Putamen (tissue), 1 donor: Measurements from ENCODE around the gene JMJD1C.
"Not testable (repeated sequence)": the region's sequence is repeated elsewhere in the genome, so short reads cannot be mapped to it uniquely, and the experiment has no call there.

Experiments used
- DNase-seq: peaks from one replicate; pipeline ENCODE4 v3.0.0-alpha.2; 2016; ENCODE audit warnings: low spot score

Gene JMJD1C

GRCh38 chr10:63260860-63261251 is 204.9 kb downstream of the JMJD1C start:
- DNase-seq: no peak

DNA sequence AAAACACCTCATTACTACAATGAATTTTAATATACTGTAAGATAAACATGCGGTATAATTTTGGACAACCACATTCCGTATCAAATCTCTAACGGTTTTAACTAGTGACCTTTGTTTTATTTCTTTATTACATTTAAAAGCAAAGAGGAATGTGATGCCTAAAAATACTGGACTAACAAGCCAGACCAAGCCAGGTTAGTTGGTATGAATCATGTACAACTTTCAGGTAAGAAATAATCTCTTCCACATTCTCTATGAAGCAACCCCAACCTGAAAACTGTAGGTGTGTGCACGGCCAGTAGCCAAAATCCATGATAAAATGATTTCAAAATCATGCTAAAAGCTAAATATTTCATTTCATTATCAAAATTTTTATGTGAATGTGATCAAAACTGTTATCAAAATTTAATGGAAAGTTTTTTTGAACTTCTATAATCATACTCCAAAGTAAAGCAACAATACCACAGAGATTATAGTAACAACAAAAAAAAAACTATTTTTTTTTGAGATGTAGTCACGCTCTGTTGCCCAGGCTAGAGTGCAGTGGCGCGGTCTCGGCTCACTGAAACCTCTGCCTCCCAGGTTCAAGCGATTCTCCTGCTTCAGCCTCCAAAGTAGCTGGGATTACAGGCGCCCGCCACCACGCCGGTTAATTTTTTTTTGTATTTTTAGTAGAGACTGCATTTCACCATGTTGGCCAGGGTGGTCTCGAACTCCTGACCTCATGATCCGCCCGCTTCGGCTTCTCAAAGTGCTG is 205.5 kb downstream of the JMJD1C start:
- no peak for DNase-seq

GRCh38 chr10:63258920-63259678 is 206.7 kb downstream of the JMJD1C start:
- DNase-seq: no peak

DNA sequence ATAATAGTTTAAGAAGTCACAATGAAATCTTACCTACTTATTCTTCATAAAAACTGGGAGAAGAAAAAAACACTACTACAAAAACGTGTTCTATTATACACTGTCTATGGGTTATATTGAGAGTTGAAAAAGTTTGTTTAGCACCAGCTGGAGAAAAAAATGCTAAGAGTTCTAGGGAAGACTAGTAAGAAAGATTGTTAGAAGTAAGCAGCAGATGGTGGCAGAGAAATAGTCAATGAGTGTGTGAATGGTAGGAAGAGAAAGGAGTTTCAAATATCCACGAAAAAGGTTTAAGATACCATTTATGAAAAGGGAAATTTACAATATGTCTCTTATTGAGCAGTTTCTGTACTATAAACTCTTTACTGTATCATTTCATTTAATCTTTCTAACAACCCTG is 208.0 kb downstream of the JMJD1C start:
- no peak for DNase-seq

DNA sequence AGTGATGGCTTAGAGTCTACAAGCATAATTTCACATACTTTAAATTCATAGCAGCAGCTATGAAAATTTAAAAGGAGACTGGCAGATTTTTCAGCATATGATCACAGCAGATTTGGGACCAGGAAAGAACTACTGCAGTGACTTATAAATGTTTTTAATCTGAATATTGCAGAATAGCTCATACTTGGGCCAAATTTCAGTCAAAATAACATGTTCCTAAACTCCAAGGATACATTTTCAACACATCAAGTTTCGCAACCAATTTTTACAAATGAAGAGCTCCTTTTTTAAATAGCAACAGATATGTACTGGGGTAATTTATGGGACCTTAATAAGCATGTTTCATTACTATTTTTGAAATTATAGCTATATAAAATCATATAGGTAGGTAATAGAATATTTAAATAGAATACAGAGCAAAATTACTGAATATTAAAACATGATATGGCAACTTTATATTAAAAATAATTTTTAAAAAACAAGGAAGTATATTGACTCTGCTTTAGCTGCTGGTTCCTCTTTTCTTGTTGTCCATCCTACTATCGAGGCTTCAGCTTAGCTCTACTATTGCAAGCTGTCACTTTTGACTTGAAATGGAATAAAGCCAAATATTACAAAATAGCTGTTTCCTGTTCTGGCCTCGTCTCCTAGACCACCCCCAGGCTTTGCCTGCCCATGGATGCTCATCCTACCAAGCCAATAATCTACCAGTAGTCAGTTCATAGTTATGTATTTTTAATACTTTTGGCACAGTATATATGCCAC is 209.6 kb downstream of the JMJD1C start:
- no peak for DNase-seq

DNA sequence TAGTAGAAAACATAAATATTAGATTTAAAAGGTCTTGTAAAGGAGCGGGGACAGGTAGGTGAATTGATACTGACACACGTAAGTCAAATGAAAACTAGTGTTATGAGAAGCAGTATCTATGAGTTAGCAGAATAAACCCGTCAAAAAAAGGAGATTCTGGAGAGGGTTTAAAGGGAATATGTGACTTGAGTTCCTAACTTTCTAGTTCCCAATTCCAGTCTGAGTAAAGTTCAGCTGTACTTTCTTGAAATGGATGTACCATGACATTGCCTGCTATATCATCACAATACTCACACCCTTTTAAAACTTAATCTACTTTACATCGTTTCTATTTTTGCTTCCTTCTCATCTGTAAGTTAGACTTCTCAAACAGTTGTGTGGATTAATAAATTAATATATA is 210.5 kb downstream of the JMJD1C start:
- no peak for DNase-seq

- DNase-seq: no peak
Observed at GRCh38 chr10:63253040-63253439, 212.7 kb downstream of the JMJD1C start.

- DNase-seq: no peak
Observed at GRCh38 chr10:63252095-63252762, 213.5 kb downstream of the JMJD1C start.

- DNase-seq: no peak
Observed at GRCh38 chr10:63250032-63250431, 215.7 kb downstream of the JMJD1C start.

- no peak for DNase-seq
Observed at GRCh38 chr10:63247771-63248170, 218.0 kb downstream of the JMJD1C start.

DNA sequence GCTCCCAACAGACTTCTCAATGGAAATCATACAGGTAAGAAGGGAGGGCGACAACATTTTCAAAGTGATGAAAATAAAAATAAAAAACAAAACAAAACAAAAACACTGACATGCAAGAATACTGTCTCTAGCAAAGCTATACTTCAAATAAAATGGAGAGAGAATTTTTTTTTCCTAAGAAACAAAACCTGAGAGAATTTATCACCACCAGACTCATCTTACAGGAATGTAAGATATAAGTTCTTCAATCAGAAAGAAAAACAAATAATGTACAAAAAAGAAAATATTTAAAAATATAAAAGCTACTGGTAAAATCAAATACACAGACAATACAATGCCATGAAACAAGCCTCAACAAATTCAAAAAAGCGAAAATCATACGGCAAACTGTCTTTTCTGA is 219.4 kb downstream of the JMJD1C start:
- DNase-seq: no peak

DNA sequence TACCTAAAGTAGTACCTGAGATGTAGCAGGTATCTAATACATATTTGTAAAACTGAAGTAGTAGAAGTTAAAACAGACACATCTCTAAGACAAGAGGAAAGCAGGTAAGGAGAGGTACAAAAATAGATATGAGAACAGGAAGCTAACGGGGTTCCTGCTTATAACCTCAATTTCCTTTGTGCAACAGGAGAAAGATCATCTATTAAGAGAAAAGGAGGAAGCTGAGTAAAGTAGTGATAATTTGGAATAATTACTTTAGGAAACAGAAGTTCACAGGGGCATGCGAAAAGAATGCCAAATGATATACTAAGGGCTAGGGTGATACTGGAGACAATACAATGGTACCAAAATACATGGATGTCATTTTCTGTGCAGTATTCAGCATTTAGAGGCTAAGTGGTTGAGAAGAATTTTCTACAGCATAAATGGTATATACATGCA is 223.9 kb downstream of the JMJD1C start:
- no peak for DNase-seq

DNA sequence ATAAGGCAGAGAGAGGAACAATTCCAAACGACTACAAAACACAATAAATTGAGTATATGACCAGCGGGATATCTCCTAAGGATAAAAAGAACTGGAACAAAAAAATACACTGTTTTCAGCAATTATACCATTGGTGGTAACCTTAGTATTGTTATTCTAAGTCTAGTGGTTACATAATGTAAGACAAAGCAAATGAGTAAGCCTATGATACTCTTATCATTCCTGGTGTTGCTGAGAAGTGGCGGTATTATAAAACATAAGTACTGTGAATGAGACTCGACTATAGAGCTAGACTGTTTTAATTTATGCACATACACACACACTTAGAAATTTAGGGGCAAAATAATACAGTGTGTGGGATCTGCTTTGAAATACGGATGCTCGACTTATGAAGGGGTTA is 225.0 kb downstream of the JMJD1C start:
- DNase-seq: no peak

GRCh38 chr10:63238501-63238900 is 227.3 kb downstream of the JMJD1C start:
- no peak for DNase-seq

DNA sequence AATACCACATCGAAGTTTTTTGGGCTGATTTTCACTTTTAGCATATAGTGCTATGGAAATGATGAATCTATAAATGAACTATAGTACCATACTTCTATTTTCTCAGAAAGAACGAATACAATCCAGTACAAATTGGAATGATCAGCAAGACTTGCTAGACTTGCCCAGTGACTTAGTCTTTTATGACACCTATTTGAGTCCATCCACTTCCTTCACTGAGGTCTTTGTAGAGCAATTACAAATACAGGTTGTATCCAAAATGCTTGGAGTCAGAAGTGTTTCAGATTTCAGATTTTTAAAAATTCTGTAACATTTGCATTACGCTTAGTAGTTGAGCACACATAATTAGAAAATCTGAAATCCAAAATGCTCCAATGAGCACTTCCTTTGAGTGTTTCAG is 228.4 kb downstream of the JMJD1C start:
- no peak for DNase-seq

GRCh38 chr10:63236113-63236935 is 229.5 kb downstream of the JMJD1C start:
- no peak for DNase-seq

GRCh38 chr10:63235136-63235535 is 230.6 kb downstream of the JMJD1C start:
- DNase-seq: not testable (repeated sequence)

- no peak for DNase-seq
Observed at GRCh38 chr10:63229161-63229560, 236.6 kb downstream of the JMJD1C start.

GRCh38 chr10:63228237-63228636 is 237.5 kb downstream of the JMJD1C start:
- DNase-seq: no peak

GRCh38 chr10:63227207-63227895 is 238.4 kb downstream of the JMJD1C start:
- DNase-seq: no peak

DNA sequence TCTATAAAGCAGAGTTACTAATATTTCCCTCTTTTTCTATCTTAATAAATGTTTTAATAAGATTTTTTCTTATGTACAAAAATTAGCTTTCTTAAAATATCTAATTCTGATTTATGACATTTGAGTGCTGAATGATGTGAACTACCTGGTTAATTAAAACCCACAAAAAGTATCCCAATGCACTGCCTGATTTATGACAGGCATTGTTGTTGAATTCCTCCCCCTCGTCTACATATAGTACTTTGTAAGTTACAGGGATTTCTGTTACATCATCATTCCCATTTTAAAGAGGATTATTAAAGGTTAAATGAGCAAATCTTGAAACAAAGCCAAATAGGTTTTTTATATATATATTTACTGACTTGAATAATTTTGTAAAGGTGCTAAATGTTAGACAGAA is 241.5 kb downstream of the JMJD1C start:
- no peak for DNase-seq
